Pancreas (tissue), 10 donors: ENCODE results near the gene NAV2. TPM values are rescaled to one million over a fixed set of nuclear protein-coding genes. Genes with fewer than 3 reads are reported as not detected.

Source experiments
- ATAC-seq, 4 donors: fragments of 200-7000 bp; cut with Tn5 transposase; one replicate each; pipeline versions ENCODE4 v1.8.0 to v1.9.1; 2020; ENCODE audit warnings: mild to moderate bottlenecking in 4 of 4, moderate library complexity in 4 of 4
- DNase-seq, 6 donors: peaks; one replicate each; pipeline ENCODE4 v3.0.0-alpha.2; 2020
- FAIRE-seq: peaks from 2 replicates; lab custom pipeline; 2012; peaks lifted over from hg19 to GRCh38; lab: Jason Lieb, UNC
- H3K27ac ChIP-seq, 4 donors: fragments of 200-600 bp; sonication (generic); 1 replicate in 3 of 4; 2 replicates in 1 of 4; pipeline versions ENCODE4 v1.5.0 to v1.8.0; 2020
- H3K27me3 ChIP-seq, 4 donors: fragments of 200-600 bp; one replicate each; pipeline ENCODE4 v1.8.0; 2021
- H3K36me3 ChIP-seq, 3 donors: fragments of 200-600 bp; sonication (generic) in 1 of 3; one replicate each; pipeline versions ENCODE4 v1.5.0 to v1.8.0; 2020 to 2021
- H3K4me1 ChIP-seq, 3 donors: fragments of 200-600 bp; one replicate each; pipeline ENCODE4 v1.8.0; 2021
- H3K4me3 ChIP-seq, 4 donors: fragments of 200-600 bp; sonication (generic) in 2 of 4; one replicate each; pipeline versions ENCODE4 v1.5.0 to v1.8.0; 2020 to 2021
- H3K9me3 ChIP-seq, 4 donors: fragments of 200-600 bp; one replicate each; pipeline ENCODE4 v1.8.0; 2021
- WGBS, 2 donors: extraction: QIAGEN DNeasy Blood & Tissue Kit; methylation state at CpG; one replicate each; pipeline ENCODE4 v1.1.7; 2013; 5-methylcytosine and 5-hydroxymethylcytosine counted together
- intact Hi-C, 3 donors: fragments of 100-400 bp; cut with DNase I; formaldehyde crosslinking; loops; one replicate each; pipeline versions ENCODE4 v1.11.1 to v1.14.2; 2022
- polyA plus RNA-seq, 2 donors: library from polyadenylated mRNA; stranded (reverse); fragments of 200-250 nt; gene quantifications; one replicate each; pipeline ENCODE4 v1.2.3, GENCODE V29; 2013
- total RNA-seq, 6 donors: library from RNA; stranded (reverse); fragmentation: NEBNext Ultra II Directional in 4 of 6; extraction: Animal tissue kit (Norgen Biotek cat#: 25700) in 4 of 6; gene quantifications; one replicate each; pipeline versions ENCODE4 v1.2.1 to v1.2.4, GENCODE V29; 2021 to 2023
- TF ChIP-seq, protein P1 (sequence below), 4 donors: fragments of 200-600 bp; sonication (generic) in 3 of 4; IDR thresholded peaks; one replicate each; pipeline versions ENCODE4 v1.5.0 to v1.8.0; 2021; ENCODE audit warnings: antibody characterized with exemption in 4 of 4
- donor health status: healthy with polysubstance abuse.
- donor health status: DM: no; HTN: no; CAD: no; lungs with moderate emphysema.
- donor health status: DM: no; HTN: no; CAD: no.
- donor health status: control.
- donor health status: control.
- donor health status: Bipolar disorder and iron deficiency.
- donor health status: DM: yes; HTN: yes; CAD: no.
- donor health status: DM: no; HTN: no; CAD: no.
- donor health status: DM: no; HTN: no; CAD: no.
- donor health status: DM: yes; HTN: yes; CAD: no.

NAV2 gene
- total and polyA plus RNA-seq, 8 donors, result 5.8 to 26.9 (median 16.3) TPM

DNA sequence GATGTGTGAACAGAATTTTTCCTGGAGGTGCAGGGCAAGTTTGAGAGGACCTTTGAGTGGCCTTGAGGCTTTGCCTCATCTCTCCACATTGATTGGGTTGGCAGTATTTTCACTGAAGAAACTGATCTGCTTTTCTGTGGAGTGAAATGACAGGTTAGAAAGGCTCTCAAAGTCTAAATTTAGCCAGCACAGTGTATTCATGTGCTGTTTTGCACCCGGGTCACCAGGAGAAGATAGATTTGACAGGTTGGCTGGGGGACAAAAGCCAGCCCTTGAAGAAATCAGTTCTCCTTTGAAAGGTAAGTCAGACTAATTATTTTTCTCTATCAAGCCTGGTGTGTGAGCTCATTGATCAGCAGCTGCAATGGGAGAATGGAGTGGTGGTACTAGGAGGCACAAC lies 294.7 kb downstream of the NAV2 start:
- H3K9me3 ChIP-seq, result no peaks in the 10 kb centered on the region
- WGBS, 2 donors, result 4 to 16% methylated on average over 1 of the region's 1 CpG
- peaks cover 54 to 73% (median 63%) of the 10 kb centered on the region in 3 donors for H3K4me1 ChIP-seq
- no peaks in the 10 kb centered on the region for H3K27me3 ChIP-seq
- peak in 2 of 4 donors; percentile 23 to 44 for ATAC-seq
- H3K4me3 ChIP-seq, result no peak overlapping the region
- TF ChIP-seq, protein P1, sequence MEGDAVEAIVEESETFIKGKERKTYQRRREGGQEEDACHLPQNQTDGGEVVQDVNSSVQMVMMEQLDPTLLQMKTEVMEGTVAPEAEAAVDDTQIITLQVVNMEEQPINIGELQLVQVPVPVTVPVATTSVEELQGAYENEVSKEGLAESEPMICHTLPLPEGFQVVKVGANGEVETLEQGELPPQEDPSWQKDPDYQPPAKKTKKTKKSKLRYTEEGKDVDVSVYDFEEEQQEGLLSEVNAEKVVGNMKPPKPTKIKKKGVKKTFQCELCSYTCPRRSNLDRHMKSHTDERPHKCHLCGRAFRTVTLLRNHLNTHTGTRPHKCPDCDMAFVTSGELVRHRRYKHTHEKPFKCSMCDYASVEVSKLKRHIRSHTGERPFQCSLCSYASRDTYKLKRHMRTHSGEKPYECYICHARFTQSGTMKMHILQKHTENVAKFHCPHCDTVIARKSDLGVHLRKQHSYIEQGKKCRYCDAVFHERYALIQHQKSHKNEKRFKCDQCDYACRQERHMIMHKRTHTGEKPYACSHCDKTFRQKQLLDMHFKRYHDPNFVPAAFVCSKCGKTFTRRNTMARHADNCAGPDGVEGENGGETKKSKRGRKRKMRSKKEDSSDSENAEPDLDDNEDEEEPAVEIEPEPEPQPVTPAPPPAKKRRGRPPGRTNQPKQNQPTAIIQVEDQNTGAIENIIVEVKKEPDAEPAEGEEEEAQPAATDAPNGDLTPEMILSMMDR (IDR thresholded peaks at IDR 0.05), result no peak
- peak in 3 of 6 donors; percentile 29 to 45 (median 36) for DNase-seq
- H3K27ac ChIP-seq, result peak overlapping the region in 3 of 4 donors; percentile 48 to 77 (median 48)
- intact Hi-C loops, result no loop called here
- no peak for FAIRE-seq
- H3K36me3 ChIP-seq, result no peaks in the 10 kb centered on the region

DNA sequence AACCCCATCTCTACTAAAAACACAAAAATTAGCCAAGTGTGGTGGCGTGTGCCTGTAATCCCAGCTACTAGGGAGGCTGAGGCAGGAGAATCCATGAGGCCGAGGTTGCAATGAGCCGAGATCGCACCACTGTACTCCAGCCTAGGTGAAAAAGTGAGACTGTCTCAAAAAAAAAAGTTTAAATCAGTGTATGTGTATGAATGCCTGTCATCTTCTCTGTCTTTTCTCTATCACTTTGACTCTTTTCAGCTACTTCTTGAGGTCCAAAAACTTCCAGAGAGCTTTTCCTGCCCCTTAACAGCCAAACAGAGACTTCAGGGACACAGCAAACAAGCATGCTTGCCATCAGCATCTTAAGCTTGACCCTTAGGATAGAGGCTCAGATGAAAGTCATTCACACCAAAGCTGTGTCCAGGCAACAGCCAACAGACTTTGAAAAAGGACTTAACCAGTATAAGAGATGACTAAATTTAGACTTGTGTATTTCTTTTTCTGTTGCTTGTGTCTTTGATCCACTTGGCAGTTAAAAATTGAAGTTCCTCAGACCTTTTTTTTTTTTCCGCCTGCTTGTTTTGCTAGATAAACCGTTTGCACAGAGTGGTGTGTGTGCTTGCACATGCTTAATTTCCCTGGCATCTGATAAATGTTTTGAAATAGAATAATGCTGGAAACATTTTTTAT lies 295.7 kb downstream of the NAV2 start:
- intact Hi-C loops, result no loop called here
- Histone ChIP-seq H3K4me3 (no peak overlapping the region), H3K27me3 (no peaks in the 10 kb centered on the region), H3K27ac (peak overlapping the region; percentile 32 to 77 (median 54)), H3K4me1 (peaks cover 51 to 77% (median 64%) of the 10 kb centered on the region in 3 donors), H3K36me3 (no peaks in the 10 kb centered on the region), H3K9me3 (no peaks in the 10 kb centered on the region)
- ATAC-seq (peak; percentile 28 to 53 (median 36)), FAIRE-seq (no peak), DNase-seq (no peak)
- WGBS, 2 donors, result 42 to 52% methylated on average over 6 of the region's 6 CpGs
- TF ChIP-seq, protein P1 (IDR thresholded peaks at IDR 0.05), result no peak

DNA sequence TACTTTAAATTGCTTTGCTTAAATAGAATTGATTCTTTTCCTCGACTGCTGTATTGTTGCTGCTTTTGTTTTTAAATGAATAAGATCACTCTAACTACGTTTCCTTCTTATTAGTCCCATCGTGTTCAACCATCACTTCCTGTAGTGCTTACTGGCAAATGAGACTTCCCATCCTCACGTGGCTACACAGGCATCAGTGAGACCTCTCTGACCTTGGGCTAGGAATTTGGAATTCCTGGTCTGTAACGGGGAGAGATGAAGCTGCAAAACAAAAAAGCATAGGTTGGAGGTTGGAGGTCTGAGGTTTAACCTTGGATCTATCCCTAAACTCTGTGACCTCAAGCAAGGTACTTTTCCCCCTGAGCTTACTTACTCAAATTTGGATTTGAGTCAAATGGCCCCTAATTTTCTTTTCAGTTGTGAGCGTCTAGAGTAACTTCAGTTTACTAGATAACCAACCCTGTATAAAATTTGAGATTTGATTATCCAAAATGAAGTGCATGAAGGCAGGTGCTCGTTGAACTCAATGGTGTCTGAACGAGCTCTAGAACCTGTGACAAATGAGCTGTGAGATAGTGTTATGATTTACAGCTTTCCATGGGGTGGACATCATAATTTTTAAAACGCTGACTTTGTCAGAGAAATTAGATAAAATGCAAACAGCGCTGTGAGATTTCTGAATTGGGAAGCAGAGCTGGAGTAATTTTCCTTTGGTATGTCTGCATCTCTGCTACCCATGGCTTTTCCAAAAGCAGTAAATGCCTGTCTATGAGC lies 296.4 kb downstream of the NAV2 start:
- no peaks in the 10 kb centered on the region for H3K36me3 ChIP-seq
- intact Hi-C loops, result no loop called here
- WGBS, 2 donors, result 18% methylated on average over 10 of the region's 10 CpGs
- no peaks in the 10 kb centered on the region for H3K27me3 ChIP-seq
- FAIRE-seq (no peak), ATAC-seq (peak; percentile 4 to 38 (median 22)), DNase-seq (no peak)
- TF ChIP-seq, protein P1 (IDR thresholded peaks at IDR 0.05), result no peak
- no peaks in the 10 kb centered on the region for H3K9me3 ChIP-seq
- no peak overlapping the region for H3K4me3 ChIP-seq
- H3K4me1 ChIP-seq, result peaks cover 57 to 77% (median 67%) of the 10 kb centered on the region in 3 donors
- H3K27ac ChIP-seq, result peak overlapping the region; percentile 11 to 77 (median 54)

DNA sequence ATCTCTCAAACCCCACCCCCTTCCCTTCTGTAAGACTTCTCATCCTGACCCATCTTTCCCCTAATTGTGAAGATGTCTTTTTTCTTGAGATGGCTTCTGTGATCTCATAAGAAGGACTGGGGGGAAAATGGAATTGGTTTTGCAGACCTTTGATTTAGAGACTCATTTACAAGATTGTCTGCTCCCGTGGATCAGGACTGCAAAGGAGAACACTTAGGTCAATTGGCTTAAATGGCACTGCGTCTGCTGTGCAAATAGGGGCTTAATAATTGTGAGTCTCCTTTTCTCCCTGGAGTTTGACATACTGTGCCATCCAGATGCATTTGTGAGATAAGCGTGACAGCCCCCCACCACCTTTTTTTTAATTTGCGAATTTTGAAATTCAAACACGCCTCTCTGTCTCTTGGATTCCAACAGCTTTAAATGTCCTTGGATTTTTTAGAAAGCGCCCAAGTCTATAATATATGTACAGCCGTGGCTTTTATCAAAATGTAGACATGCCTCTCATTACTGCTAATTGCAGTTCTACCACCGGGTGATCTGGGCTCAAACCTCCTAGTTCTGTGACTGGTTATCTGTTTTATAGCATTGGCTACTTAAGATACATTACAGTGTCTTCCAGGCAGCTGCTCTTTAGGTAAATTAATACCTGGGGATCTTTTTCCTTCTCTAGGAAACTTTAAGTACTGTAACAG lies 297.7 kb downstream of the NAV2 start:
- H3K36me3 ChIP-seq, result no peaks in the 10 kb centered on the region
- intact Hi-C loops, result no loop called here
- peaks cover 65 to 78% (median 69%) of the 10 kb centered on the region in 3 donors for H3K4me1 ChIP-seq
- DNase-seq (no peak), ATAC-seq (no peak), FAIRE-seq (no peak)
- TF ChIP-seq, protein P1 (IDR thresholded peaks at IDR 0.05), result no peak
- peak overlapping the region; percentile 43 to 77 (median 68) for H3K27ac ChIP-seq
- H3K9me3 ChIP-seq, result no peaks in the 10 kb centered on the region
- 44 to 47% methylated on average over 8 of the region's 8 CpGs for WGBS, 2 donors
- no peaks in the 10 kb centered on the region for H3K27me3 ChIP-seq
- H3K4me3 ChIP-seq, result no peak overlapping the region
